Measurements from ENCODE around the gene HECTD4. TPM values are rescaled to one million over a fixed set of nuclear protein-coding genes. Genes with fewer than 3 reads are reported as not detected.

The HECTD4 gene
- total and polyA plus RNA-seq, 11 donors, result 6.3 to 30.7 (median 23.1) TPM

GRCh38 chr12:112305951-112306350, 76.3 kb downstream of the HECTD4 start:
- no peak for TF ChIP-seq POLR2A (IDR thresholded peaks at IDR 0.05)
- TF ChIP-seq, protein P1, sequence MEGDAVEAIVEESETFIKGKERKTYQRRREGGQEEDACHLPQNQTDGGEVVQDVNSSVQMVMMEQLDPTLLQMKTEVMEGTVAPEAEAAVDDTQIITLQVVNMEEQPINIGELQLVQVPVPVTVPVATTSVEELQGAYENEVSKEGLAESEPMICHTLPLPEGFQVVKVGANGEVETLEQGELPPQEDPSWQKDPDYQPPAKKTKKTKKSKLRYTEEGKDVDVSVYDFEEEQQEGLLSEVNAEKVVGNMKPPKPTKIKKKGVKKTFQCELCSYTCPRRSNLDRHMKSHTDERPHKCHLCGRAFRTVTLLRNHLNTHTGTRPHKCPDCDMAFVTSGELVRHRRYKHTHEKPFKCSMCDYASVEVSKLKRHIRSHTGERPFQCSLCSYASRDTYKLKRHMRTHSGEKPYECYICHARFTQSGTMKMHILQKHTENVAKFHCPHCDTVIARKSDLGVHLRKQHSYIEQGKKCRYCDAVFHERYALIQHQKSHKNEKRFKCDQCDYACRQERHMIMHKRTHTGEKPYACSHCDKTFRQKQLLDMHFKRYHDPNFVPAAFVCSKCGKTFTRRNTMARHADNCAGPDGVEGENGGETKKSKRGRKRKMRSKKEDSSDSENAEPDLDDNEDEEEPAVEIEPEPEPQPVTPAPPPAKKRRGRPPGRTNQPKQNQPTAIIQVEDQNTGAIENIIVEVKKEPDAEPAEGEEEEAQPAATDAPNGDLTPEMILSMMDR (IDR thresholded peaks at IDR 0.05), result no peak
- Histone ChIP-seq H3K27me3 (no peaks in the 10 kb centered on the region), H3K4me3 (no peak overlapping the region), H3K36me3 (peaks cover 0 to 62% (median 50%) of the 10 kb centered on the region in 9 donors), H3K4me1 (peaks cover 0 to 25% (median 5%) of the 10 kb centered on the region in 12 donors), H3K9me3 (no peaks in the 10 kb centered on the region), H3K27ac (no peak overlapping the region)
- 91 to 97% (median 95%) methylated on average over 3 of the region's 3 CpGs for WGBS, 4 donors
- ATAC-seq, result no peak
- intact Hi-C loops (cut with DNase I), result no loop called here
- DNase-seq, result no peak

- 85 to 94% (median 89%) methylated on average over 4 of the region's 4 CpGs for WGBS, 4 donors
- TF ChIP-seq POLR2A (IDR thresholded peaks at IDR 0.05), result no peak
- TF ChIP-seq, protein P1 (IDR thresholded peaks at IDR 0.05), result no peak
- Histone ChIP-seq H3K4me3 (no peak overlapping the region), H3K27ac (no peak overlapping the region), H3K9me3 (no peaks in the 10 kb centered on the region), H3K4me1 (peaks cover 0 to 25% (median 5%) of the 10 kb centered on the region in 12 donors), H3K36me3 (peaks cover 0 to 62% (median 53%) of the 10 kb centered on the region in 9 donors), H3K27me3 (no peaks in the 10 kb centered on the region)
- DNase-seq (no peak), ATAC-seq (no peak)
- intact Hi-C loops (cut with DNase I), result no loop called here
These were observed 77.8 kb downstream of the HECTD4 start for GRCh38 chr12:112304436-112304835.

- no peaks in the 10 kb centered on the region for H3K9me3 ChIP-seq
- intact Hi-C loops (cut with DNase I), result no loop called here
- WGBS, 4 donors, result 88 to 97% (median 93%) methylated on average over 2 of the region's 2 CpGs
- DNase-seq (no peak), ATAC-seq (no peak)
- H3K4me3 ChIP-seq, result no peak overlapping the region
- TF ChIP-seq, protein P1 (IDR thresholded peaks at IDR 0.05), result no peak
- no peak for TF ChIP-seq POLR2A (IDR thresholded peaks at IDR 0.05)
- H3K27me3 ChIP-seq, result no peaks in the 10 kb centered on the region
- H3K27ac ChIP-seq, result no peak overlapping the region
- peaks cover 0 to 25% (median 5%) of the 10 kb centered on the region in 12 donors for H3K4me1 ChIP-seq
- H3K36me3 ChIP-seq, result peaks cover 0 to 58% (median 52%) of the 10 kb centered on the region in 9 donors
These were observed 78.4 kb downstream of the HECTD4 start for GRCh38 chr12:112303799-112304198.

DNA sequence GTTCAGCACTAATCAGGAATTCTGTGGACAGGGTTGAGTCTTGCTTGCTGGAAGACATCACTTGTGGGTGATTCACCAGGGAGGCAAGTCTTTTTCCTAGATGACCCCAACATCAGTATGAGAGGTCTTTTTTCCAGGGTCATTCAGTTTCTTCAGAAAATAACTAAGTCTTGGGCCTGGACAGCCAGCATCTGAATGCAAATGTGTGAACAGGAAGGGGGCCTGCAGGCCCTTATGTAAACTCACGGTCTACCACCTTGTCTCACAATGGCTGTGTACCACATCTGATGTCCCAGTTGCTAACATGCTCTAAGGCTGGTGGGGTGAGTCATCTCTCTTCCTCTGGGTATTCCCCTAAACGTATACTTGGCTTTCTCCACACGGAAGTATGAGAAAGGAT, 79.2 kb downstream of the HECTD4 start:
- 53 to 59% (median 54%) methylated on average over 3 of the region's 3 CpGs for WGBS, 4 donors

More for the DNA sequence above, 79.2 kb downstream of the HECTD4 start:
- Histone ChIP-seq H3K27me3 (no peaks in the 10 kb centered on the region), H3K27ac (no peak overlapping the region), H3K4me1 (peaks cover 0 to 23% (median 5%) of the 10 kb centered on the region in 12 donors), H3K4me3 (no peak overlapping the region), H3K9me3 (no peaks in the 10 kb centered on the region), H3K36me3 (peaks cover 0 to 55% (median 44%) of the 10 kb centered on the region in 9 donors)
- TF ChIP-seq, protein P1 (IDR thresholded peaks at IDR 0.05), result no peak
- no peak for TF ChIP-seq POLR2A (IDR thresholded peaks at IDR 0.05)
- DNase-seq, result no peak
- ATAC-seq, result no peak
- intact Hi-C loops (cut with DNase I), result no loop called here
